ENCODE results near the gene PPP6R3. TPM values are rescaled to one million over a fixed set of nuclear protein-coding genes. Genes with fewer than 3 reads are reported as not detected.
A peak's percentile ranks its signal among the peaks of the same experiment; 100 is the strongest.

Gene PPP6R3, protein sequence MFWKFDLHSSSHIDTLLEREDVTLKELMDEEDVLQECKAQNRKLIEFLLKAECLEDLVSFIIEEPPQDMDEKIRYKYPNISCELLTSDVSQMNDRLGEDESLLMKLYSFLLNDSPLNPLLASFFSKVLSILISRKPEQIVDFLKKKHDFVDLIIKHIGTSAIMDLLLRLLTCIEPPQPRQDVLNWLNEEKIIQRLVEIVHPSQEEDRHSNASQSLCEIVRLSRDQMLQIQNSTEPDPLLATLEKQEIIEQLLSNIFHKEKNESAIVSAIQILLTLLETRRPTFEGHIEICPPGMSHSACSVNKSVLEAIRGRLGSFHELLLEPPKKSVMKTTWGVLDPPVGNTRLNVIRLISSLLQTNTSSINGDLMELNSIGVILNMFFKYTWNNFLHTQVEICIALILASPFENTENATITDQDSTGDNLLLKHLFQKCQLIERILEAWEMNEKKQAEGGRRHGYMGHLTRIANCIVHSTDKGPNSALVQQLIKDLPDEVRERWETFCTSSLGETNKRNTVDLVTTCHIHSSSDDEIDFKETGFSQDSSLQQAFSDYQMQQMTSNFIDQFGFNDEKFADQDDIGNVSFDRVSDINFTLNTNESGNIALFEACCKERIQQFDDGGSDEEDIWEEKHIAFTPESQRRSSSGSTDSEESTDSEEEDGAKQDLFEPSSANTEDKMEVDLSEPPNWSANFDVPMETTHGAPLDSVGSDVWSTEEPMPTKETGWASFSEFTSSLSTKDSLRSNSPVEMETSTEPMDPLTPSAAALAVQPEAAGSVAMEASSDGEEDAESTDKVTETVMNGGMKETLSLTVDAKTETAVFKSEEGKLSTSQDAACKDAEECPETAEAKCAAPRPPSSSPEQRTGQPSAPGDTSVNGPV
- total RNA-seq (2021) (116 and 129 TPM in 2 replicates), Bru-seq, nascent RNA (percentile 97 among the genes with signal in this experiment), BruChase-seq, experiment 1, labeled RNA remaining after a 2-hour chase (percentile 97 among the genes with signal in this experiment), BruChase-seq, experiment 2, labeled RNA remaining after a 6-hour chase (percentile 91 among the genes with signal in this experiment)
- long read RNA-seq, full-length matches to known transcripts: 20 of 62 reads
- long read RNA-seq, partial matches to known transcripts: 11 of 62 reads
- long read RNA-seq, other reads (novel, unspliced or antisense): 31 of 62 reads

DNA sequence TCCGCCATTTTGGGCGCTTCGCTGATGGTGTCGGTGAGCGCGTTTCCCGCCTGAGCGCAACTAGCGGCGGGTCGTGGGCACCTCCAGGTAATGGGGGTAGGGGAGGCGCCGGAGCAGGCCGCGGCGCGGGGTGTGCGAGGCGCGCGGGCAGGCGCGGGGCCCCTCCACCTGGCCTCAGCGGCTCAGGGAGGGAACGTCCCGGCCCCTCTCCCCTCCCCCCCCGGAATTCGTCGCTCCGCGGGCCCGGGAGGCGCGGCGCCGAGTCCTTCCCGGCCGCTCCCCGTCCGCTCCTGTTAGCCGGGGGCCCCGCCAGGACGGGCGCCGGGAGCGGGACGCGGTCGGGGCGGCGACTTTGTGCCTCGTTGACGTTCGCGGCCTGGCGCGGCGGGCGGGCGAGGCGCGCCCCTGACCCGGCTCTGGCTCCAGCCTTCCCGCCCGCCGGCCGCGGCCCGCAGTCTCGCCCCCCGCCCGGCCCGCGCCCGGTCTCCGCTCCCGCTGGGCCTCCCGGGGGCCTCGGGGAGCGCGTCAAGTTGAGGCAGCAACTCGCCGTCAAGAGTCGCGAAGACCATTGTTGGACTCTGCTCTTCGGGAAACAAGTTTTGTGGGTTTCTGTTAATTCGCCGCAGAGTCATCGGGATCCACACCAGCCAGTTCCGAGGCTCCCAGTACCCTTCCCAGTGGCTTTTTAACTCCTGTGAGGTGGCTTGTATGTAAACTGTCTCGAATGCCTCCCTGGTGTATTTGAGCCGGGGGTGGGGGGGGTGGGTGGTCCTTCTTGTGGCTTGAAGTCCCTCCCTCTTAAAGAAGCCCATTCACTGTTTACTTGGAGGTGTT, at the start of gene PPP6R3:
Gene PPP6R3, plus strand, starts transcription at position 12 of the 834 bp plus-strand sequence. CDS start 76,913 bp downstream, outside the sequence.
- Histone ChIP-seq H3K27ac (peak within 1 kb of the TSS; percentile 67), H3K27me3 (ENCODE audit: insufficient read depth, low read depth) (no peaks in the 10 kb centered on the region), H3K36me3 (ENCODE audit: low read depth) (peaks cover 4% of the 10 kb centered on the region; the same call in 1 of the 2 replicates), H3K9me2 (ENCODE audit: insufficient read depth) (no peaks in the 10 kb centered on the region), H4K20me1 (ENCODE audit: insufficient read depth) (peaks cover 46% of the 10 kb centered on the region), H3K79me2 (ENCODE audit: low read depth) (peaks cover 54% of the 10 kb centered on the region), H3K4me2 (peak within 1 kb of the TSS; percentile 100), H2AFZ (peak within 1 kb of the TSS; percentile 97), H3K4me1 (replicated peaks; ENCODE audit: insufficient read depth) (peaks cover 21% of the 10 kb centered on the region), H3F3A (ENCODE audit: insufficient read depth, low read depth) (peaks cover 11% of the 10 kb centered on the region; the same call in 1 of the 2 replicates), H3K4me3 (peak within 1 kb of the TSS; percentile 72), H3K9me3 (ENCODE audit: insufficient read depth, low read depth) (no peaks in the 10 kb centered on the region)
- ChIA-PET CTCF (interaction anchor here (0.6 kb wide), 2 partner anchors 55 to 165 kb away, joined by 3 read pairs; no protein-coding TSS in a partner anchor), POLR2A (ENCODE audit: unreplicated experiment) (interaction anchor here (0.6 to 0.7 kb wide), 4 partner anchors 125 to 632 kb away, joined by 3 to 9 read pairs (median 6); no protein-coding TSS in a partner anchor)
- intact Hi-C loops (cut with micrococcal nuclease; ENCODE audit: unreplicated experiment): loop anchor here (2.0 kb wide), 1 partner anchor 378 kb away; no protein-coding TSS in a partner anchor
- DNase-seq: peak; percentile 29 to 37
- no peak for TF ChIP-seq EZH2 (IDR thresholded peaks at IDR 0.05; ENCODE audit: low read depth)
- TF ChIP-seq, protein P1, sequence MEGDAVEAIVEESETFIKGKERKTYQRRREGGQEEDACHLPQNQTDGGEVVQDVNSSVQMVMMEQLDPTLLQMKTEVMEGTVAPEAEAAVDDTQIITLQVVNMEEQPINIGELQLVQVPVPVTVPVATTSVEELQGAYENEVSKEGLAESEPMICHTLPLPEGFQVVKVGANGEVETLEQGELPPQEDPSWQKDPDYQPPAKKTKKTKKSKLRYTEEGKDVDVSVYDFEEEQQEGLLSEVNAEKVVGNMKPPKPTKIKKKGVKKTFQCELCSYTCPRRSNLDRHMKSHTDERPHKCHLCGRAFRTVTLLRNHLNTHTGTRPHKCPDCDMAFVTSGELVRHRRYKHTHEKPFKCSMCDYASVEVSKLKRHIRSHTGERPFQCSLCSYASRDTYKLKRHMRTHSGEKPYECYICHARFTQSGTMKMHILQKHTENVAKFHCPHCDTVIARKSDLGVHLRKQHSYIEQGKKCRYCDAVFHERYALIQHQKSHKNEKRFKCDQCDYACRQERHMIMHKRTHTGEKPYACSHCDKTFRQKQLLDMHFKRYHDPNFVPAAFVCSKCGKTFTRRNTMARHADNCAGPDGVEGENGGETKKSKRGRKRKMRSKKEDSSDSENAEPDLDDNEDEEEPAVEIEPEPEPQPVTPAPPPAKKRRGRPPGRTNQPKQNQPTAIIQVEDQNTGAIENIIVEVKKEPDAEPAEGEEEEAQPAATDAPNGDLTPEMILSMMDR (conservative IDR thresholded peaks at IDR 0.05): no peak
- TSS peak; percentile 22 for BruUV-seq (replicated peaks)

DNA sequence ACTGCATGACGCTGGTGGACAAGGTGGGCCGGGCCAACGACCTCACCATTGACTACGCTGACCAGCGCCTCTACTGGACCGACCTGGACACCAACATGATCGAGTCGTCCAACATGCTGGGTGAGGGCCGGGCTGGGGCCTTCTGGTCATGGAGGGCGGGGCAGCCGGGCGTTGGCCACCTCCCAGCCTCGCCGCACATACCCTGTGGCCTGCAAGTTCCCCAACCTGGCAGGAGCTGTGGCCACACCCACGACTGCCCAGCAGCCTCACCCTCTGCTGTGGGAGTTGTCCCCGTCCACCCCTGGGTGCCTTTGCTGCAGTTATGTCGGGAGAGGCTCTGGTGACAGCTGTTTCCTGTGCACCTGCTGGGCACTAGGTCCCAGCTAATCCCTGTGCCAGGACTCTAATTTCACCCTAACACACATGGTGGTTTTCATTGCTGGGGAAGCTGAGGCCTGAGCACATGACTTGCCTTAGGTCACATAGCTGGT, 49.0 kb upstream of the PPP6R3 start:
- intact Hi-C loops (cut with micrococcal nuclease; ENCODE audit: unreplicated experiment): no loop called here
- no peak overlapping the region for H3K4me2 ChIP-seq
- DNase-seq: peak in 1 of 2 experiments; percentile 45
- H3K4me3 ChIP-seq: no peak overlapping the region
- BruUV-seq (replicated peaks): no TSS peak
- H2AFZ ChIP-seq: no peak overlapping the region
- no peaks in the 10 kb centered on the region for H3K27me3 ChIP-seq (ENCODE audit: insufficient read depth, low read depth)
- CTCF ChIA-PET: no interaction called here
- H4K20me1 ChIP-seq (ENCODE audit: insufficient read depth): peaks cover 8% of the 10 kb centered on the region
- 0 out of 2 replicates have a peak, but pooled peaks cover 2% of the 10 kb centered on the region for H3F3A ChIP-seq (ENCODE audit: insufficient read depth, low read depth)
- H3K9me2 ChIP-seq (ENCODE audit: insufficient read depth): no peaks in the 10 kb centered on the region
- H3K4me1 ChIP-seq (replicated peaks; ENCODE audit: insufficient read depth): no peaks in the 10 kb centered on the region
- POLR2A ChIA-PET (ENCODE audit: unreplicated experiment): interaction anchor here (0.5 kb wide), 1 partner anchor 420 kb away, joined by 4 read pairs; no protein-coding TSS in a partner anchor
- H3K9me3 ChIP-seq (ENCODE audit: insufficient read depth, low read depth): no peaks in the 10 kb centered on the region
- H3K79me2 ChIP-seq (ENCODE audit: low read depth): no peaks in the 10 kb centered on the region
- no peak overlapping the region for H3K27ac ChIP-seq
- TF ChIP-seq EZH2 (IDR thresholded peaks at IDR 0.05; ENCODE audit: low read depth): no peak
- TF ChIP-seq, protein P1 (conservative IDR thresholded peaks at IDR 0.05): no peak
- H3K36me3 ChIP-seq (ENCODE audit: low read depth): peaks cover 20% of the 10 kb centered on the region
